GM19328 (cell line): ENCODE measurements around the gene FILIP1.

Source experiments
- ATAC-seq: cut with Tn5 transposase; IDR thresholded peaks from one replicate; pipeline ENCODE4 v1.9.1; 2021; ENCODE audit warnings: mild to moderate bottlenecking, moderate library complexity; ENCODE audit not compliant: unreplicated experiment

Gene FILIP1, protein sequence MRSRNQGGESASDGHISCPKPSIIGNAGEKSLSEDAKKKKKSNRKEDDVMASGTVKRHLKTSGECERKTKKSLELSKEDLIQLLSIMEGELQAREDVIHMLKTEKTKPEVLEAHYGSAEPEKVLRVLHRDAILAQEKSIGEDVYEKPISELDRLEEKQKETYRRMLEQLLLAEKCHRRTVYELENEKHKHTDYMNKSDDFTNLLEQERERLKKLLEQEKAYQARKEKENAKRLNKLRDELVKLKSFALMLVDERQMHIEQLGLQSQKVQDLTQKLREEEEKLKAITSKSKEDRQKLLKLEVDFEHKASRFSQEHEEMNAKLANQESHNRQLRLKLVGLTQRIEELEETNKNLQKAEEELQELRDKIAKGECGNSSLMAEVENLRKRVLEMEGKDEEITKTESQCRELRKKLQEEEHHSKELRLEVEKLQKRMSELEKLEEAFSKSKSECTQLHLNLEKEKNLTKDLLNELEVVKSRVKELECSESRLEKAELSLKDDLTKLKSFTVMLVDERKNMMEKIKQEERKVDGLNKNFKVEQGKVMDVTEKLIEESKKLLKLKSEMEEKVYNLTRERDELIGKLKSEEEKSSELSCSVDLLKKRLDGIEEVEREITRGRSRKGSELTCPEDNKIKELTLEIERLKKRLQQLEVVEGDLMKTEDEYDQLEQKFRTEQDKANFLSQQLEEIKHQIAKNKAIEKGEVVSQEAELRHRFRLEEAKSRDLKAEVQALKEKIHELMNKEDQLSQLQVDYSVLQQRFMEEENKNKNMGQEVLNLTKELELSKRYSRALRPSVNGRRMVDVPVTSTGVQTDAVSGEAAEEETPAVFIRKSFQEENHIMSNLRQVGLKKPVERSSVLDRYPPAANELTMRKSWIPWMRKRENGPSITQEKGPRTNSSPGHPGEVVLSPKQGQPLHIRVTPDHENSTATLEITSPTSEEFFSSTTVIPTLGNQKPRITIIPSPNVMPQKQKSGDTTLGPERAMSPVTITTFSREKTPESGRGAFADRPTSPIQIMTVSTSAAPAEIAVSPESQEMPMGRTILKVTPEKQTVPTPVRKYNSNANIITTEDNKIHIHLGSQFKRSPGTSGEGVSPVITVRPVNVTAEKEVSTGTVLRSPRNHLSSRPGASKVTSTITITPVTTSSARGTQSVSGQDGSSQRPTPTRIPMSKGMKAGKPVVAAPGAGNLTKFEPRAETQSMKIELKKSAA (N-terminal part only)

DNA sequence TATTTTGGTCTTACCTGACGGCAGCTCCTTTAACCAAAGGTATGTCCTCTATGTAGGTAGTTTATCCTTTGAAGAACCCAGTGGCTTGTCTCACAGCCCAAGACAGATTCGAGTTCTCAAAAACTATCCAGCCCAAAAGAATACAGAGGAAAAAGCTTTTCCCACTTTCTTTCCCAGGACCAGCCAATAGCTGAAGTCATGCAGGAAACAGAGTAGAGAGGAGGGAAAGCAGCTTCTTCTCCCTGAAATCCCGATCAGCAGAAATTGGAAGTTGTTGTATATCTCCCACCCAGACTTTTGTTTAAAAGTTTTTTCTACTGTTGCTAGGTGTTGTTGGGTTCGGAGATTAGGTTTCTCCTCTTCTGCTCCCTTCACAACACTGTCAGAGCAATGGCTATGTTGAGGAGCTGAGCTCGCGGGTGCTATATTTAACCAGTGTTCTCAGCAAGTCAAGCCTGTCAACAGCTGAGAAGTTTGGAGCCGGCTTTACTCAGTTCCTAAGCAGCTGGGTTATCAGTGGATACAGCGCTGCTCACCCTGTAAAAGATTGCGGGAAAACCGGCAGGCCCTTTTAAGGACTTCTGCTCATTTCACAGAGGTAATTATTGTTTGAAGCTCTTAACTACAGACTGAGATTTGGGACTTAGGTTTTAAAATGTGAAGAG lies at the start of gene FILIP1:
Gene FILIP1, minus strand, starts transcription at position 401 of the 665 bp plus-strand sequence. CDS start 78,828 bp downstream, outside the sequence.
- no peak for ATAC-seq

DNA sequence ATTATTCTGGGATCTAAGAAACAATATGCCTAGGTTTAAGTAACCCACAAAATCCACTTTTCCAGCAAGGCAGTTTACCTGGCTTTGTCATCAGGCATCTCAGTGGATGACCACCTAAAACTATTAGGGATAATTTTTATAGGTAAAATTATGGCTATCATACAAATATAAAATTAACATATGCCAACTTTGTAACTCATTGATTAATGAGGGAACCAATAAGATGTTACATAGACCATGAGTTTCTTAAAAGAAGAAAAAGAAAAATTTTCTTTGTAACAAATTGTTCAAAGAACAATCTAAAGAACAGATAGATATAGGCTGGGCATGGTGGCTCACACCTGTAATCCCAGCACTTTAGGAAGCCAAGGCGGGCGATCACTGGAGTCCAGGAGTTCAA lies 49.7 kb upstream of the FILIP1 start:
- ATAC-seq: no peak

DNA sequence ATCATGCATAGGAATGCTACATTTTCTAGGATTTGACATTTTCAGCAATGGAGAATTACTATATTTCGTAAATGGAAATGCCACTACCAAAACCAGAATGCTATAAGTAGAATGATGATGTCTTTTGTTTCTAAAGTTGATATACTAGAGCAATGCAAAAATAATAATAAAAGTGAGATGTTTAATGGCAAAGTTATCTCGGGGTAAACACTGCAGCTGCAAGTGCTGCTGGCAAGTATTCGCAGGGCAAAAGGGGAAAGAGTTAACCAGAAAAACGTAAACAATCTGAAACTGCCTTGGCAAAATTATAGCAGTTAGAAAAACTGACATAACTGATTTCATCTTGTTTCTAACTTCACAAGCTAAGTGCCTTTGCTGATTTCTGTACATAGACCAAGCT lies 45.5 kb upstream of the FILIP1 start:
- ATAC-seq: no peak

DNA sequence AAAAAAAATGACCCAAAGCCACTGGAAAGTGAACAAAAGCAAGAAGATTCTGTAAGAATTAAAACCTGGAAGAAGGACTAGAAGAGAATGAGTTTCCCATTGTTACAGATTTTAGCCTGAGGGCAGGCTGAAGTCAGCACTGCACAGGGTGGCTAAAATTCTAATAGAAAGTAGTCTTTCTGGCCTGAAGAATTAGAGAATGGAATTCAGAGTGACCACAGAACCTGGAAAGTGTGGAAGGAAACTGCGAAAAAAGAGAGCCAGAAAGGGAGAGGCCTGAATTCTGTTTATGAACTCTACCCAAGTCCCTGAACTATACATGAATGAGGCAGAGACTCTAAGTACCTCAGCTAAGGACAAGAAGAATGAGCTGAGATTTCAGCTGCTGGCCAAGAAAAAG lies 38.9 kb upstream of the FILIP1 start:
- no peak for ATAC-seq

DNA sequence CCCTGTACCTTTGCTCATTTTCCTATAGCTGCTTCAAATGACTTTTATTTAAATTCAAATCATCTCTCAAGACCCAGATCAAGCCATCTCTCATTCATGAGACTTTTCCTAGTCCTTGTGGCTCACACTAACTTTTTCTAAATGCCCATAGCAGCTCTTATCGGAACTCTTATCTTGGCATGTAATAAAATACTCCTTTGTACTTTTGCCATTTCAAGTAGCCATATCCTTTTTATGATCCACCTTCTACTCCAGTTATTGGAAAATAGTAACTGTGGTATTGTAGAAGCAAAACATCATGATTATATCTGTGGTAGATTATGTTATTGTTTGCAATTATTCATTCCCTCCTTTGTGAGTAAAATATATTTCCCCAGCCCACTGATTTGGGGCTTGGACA lies 37.6 kb upstream of the FILIP1 start:
- ATAC-seq: no peak

DNA sequence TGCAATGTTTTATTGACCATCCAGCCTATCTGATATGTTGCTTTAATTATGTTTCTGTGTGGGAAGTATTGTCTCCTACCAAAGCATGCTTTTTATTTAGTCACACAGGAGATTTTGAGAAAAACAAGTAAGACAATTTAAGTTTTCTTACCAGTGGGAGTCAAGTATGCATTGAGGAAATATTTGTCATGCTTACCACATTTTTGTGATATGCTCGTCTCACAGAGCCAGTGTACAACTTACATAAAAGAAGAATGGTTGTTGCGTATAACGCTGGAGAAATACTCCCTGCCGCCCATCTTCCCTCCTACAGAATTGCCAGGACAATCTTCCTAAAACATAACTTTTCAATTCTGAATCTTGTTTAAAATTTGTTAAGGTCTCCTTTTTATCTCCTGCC lies 37.1 kb upstream of the FILIP1 start:
- ATAC-seq: no peak

DNA sequence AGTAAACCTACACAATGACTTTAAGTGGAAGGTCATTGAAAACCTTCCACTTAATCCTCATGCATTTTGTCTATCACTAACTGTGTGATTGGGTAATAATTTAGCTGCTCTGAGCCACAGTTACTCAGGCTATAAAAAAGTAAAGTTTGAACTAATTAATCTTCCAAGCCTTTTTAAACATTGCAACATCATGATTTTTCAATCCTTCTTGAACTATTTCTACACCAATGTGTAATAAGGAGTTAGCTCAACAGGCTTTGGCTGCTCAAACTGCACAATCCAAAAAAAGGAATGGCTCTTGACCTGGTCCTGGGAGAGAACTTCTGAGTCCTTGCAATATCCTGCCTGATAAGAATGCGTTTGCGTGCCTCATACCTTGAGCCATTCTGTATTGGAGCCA lies 34.8 kb upstream of the FILIP1 start:
- ATAC-seq: no peak

DNA sequence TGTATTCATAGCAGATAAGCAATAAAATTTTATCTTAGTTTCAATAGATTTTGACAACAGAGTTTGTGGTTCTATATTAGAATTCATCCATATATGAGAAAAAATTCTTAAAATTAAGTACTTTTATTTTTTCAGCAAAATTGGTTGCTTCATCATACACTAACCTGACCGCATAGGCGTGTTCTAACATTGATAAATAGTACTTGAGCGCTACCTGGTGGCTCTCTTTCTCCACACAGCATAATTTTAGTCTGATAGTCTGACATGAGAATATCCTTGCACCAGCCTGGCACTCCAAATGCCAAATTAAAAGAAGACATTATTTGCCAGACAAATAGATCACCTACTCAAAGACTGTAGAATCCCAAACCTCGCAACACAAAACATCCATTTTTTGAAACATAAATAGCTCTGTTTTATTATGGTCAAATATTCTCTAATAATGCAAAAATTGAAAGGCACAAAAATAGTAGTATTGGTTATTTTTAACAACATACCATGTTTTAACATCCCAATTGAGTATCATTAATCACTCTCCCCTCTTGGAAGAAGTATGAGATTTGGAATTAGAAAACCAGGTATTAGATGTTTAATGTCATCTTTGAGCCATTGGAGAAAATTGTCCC lies 33.0 kb upstream of the FILIP1 start:
- peak; percentile 88 for ATAC-seq

DNA sequence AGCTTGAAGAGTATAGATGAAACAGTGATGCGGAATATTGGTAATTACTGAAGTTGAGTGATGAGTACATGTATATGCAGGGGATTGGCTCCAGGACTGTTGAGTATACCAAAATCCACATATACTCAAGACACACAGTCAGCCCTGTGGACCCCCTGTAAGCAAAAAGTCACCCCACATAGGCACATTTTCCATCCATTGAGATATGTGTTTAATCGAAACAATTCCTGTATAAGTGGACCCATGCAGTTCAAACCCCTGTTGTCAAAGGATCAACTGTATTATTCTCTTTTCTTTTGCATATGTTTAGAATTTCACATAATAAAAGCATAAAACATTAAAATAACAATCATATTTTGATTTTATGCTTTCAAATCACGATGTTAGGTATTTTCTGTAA lies 32.1 kb upstream of the FILIP1 start:
- ATAC-seq: no peak

DNA sequence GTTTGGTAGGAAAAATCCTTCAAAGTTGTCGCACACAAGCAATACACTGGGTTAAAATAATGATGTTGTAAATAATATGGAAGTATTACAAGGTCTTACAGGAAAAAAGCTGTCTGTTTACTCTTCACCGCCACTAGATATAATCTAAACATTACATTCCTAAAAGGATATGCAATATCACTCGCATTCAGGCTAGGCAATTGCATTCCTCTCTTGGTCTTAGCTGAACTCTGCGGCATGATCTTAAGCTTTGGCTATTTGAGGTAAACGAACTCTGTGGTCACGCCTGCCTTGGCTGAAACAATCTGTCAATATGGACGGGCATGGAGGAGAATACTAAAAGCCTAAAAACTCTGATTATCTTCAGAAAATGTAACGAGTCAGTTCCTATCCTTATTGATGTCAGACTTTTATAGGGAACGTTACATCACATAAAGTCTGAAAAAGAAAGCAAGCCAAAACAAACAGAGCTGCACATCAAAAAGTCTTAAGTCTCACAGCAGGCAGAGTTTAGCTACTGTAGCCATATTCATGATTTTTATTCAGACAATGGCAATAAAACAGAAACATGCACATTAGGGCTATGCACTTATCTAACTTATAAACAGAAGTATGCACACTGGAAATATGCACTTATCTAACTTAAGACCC lies 30.8 kb upstream of the FILIP1 start:
- no peak for ATAC-seq

DNA sequence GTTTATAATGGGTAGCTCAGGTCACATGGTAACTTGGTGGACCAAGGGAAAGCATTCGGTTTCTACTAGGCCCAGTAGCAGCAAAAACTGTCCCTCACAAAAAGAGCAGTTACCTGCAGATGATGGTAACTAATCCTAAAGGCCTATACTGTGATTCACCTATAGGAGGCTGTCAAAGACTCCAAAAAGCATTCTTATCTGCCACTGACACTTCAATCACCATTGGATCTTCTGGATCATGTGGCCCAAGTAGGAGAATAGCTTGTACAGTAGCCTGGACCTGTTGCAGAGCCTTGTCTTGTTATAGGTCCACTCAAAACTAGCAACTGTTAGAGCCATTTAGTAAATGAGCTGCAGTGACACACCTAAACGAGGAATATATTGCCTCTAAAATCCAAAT lies 23.2 kb upstream of the FILIP1 start:
- no peak for ATAC-seq

DNA sequence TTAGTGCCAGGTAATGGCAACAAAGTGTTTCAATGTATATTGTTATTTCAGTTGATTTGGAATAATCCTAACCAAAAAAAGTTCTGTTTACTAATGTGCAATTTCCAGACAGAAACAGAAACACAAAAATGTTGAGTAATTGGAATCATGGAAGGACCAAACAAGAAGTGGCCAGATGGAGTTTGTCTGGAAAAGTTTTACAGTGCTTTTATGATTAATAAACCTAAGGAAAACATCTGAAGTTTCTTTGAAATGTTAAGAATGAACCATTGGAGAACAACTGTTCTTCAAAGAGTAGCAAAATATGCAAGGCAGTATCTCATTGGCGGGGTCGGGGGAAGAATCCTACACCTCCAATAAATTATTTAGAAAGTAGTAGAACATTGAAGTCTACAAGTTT lies 19.0 kb upstream of the FILIP1 start:
- ATAC-seq: no peak

DNA sequence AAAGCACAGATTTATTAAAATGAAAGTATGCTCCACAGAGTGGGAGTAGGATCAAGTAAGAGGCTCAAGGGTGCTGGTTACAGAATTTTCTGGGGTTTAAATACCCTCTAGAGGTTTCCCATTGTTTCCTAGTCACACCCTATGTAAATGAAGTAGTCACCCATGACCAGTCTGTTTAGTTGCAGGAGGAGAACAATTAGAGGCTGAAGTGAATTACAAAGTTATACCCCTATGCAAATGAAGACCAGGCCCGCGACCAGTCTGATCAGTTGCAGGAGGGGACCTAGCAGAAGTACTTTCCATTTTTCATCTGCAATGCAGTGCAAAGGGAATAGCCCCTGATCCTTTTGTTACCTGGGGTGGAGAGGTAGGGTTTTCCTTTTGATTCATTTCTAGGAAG lies 11.8 kb upstream of the FILIP1 start:
- ATAC-seq: no peak

DNA sequence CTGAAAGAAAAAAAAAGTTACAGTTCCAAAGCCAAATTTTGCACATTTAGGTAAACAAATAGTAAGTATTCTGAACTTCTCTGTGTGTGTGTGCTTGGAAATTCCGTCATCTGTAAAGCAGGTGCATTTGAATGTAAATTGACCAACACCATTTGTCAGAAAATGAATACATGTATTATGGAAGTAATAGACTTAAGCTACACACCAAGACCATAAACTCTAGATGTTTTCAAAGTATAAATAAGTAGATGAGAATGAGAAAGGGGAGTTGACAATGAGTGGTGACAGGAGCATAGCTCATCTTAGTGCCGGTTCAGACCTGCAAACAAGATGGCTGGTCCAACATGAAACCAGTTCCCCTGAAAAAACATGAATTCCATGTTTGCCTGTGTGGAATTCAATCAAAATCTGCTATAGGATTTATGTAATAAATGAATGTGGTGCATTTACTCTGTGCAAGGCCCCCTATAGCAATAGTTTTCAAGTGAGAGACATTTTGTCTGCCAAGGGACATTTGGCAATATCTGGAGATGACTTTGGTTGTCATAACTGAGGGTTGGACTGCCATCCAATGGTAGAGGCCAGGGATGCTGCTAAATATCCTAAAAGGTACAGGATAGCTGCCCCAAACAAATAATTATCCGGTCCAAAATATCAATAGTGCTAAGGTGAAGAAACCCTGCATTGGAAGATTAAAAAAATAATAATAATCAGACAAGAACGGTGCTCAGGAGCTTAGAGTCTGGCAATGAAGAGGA lies 11.0 kb upstream of the FILIP1 start:
- ATAC-seq: no peak

DNA sequence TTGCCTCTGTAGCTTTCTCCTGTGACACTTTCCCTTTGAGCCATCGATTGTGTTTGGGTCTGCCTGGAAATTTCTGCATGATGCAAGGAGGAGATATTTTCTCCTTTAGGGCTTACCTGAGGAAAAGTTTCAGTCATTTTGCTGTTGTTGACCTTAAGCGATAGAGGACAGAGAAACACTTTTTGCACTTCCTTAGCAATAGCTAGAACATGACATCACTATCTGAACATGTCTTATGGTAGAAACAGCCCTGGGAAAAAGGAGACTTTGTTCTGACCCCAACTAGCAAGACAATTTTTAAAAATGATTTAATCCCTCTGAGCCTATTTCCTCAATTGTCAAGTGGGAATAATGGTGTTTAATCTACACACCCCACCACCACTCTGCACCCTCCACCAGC lies 9.7 kb upstream of the FILIP1 start:
- ATAC-seq: no peak

DNA sequence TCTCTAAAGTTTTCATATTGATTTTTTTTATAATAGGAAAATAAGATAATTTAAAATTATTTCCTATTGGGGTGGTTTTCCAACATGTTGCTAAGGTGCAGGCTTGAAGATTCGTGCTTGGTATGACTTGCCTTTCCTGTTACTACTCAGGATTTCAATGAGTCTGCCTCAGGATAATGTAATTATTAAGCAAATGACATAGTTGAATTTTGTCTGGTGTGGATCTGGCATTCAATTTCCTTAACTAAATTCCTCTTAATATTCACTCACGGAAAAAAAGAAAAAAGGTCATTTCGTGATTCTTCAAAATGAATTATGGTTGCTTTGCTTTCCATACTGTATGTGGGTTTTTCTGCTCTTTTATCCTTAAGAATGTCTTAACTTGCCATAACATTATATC lies 9.3 kb upstream of the FILIP1 start:
- ATAC-seq: no peak

DNA sequence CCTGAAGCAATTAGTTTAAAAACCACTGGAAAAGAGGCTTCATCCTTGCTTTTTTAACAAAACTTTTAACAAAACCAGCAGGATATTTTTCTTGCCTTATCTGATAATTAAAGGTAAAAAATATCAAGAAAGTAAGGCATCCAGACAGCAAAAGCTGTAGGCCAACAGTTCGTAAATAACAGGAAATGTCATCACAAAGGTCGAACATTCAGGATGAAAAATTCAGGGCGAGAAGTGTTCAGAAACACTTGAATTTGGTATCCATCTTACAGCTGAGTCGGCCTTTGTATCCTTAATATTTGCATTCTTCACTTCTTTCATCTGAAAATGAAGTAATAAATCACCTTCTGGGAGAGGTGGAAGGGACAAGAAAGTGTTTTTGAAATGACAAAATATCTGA lies 8.2 kb upstream of the FILIP1 start:
- no peak for ATAC-seq

DNA sequence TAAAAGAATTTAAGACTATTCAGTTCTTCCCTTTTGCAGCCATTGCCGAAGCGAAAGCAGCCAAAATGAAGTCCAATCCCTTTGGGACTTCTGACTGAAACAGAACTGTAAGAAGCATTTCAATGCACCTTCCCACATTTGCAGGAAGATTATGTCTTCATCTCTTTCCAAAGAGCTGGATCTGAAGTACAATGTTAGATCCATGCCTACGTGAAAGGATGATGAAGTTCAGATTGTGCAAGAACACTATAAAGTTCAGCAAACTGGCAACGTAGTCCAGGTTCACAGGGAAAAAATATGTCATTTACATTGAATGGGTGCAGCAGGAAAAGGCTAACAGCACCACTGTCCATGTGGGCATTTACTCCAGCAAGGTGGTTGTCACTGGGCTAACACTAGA lies 6.0 kb upstream of the FILIP1 start:
- no peak for ATAC-seq

DNA sequence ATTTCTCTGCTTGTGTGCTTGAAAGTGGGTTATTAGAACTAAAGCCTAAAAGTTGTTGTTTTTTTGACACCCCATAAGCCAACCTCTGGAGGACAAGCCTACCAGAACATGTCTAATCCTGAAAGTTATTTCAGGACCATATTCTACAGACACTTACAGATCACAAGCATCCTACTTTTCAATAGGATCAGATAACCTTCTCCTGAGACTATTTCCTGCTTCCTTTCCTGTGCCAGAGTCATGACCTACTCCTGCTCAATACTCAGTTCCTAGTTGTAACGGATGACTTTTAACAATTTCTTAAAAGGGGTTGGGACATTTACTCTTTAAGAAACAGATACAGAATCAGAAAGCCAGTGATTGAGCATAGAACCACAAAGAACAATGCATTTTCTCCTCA lies 5.3 kb upstream of the FILIP1 start:
- ATAC-seq: no peak
